GM12873 (cell line): ENCODE measurements around the gene SLC25A48.

ENCODE experiments used
- CTCF ChIP-seq: IDR thresholded peaks from 2 replicates; pipeline ENCODE4 v1.5.1; 2012; ENCODE audit warnings: low read depth, mild to moderate bottlenecking, moderate library complexity, low read length, control low read depth; ENCODE audit not compliant: insufficient read depth; ENCODE audit errors: missing control alignments

Gene SLC25A48

GRCh38 chr5:135916638-135917263 lies 82.3 kb downstream of the SLC25A48 start:
- TF ChIP-seq CTCF, result no peak

GRCh38 chr5:135920199-135920598 lies 85.7 kb downstream of the SLC25A48 start:
- no peak for TF ChIP-seq CTCF

GRCh38 chr5:135921388-135921787 lies 86.9 kb downstream of the SLC25A48 start:
- TF ChIP-seq CTCF, result no peak

- TF ChIP-seq CTCF, result no peak
Observed at GRCh38 chr5:135930029-135930948, 95.8 kb downstream of the SLC25A48 start.

GRCh38 chr5:135930949-135931295 lies 96.5 kb downstream of the SLC25A48 start:
- TF ChIP-seq CTCF, result no peak

- TF ChIP-seq CTCF, result no peak
Observed at GRCh38 chr5:135934939-135935338, 100.5 kb downstream of the SLC25A48 start.

GRCh38 chr5:135937245-135937911 lies 102.9 kb downstream of the SLC25A48 start:
- TF ChIP-seq CTCF, result no peak
